Astrocyte (in vitro differentiated cells and primary cell): ENCODE measurements around the gene RWDD3.

Experiments
- CTCF ChIP-seq: IDR thresholded peaks from 2 replicates; pipeline ENCODE4 v1.5.1; 2011; ENCODE audit warnings: low read depth, mild to moderate bottlenecking, inconsistent platforms, low read length, moderate library complexity; ENCODE audit not compliant: insufficient read depth
- EZH2 ChIP-seq: IDR thresholded peaks from 2 replicates; pipeline ENCODE4 v1.6.1; 2012; ENCODE audit warnings: mild to moderate bottlenecking, low read length, inconsistent platforms; ENCODE audit not compliant: insufficient read depth

DNA sequence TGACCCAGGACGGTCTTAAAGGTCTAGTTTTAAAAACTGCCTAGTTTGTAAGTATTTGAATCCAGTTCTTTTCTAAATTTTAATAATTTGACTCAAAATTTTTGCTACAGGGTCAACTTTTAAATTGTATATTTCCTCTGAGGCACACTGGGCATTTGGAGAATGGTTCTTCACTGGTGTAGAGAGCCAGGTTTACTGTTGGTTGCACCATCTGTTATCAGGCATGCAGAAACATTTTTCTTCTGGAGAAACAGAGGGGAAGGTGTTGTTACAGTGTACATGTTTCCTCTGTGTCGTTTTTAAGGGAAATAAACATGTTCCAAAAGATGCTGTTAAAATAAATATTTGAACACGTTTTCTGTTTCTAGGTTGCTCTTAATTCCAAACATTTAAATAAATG lies 39.0 kb upstream of the RWDD3 start:
- TF ChIP-seq CTCF: no peak
- TF ChIP-seq EZH2: no peak
